ENCODE data around the gene GGTLC1.

DNA sequence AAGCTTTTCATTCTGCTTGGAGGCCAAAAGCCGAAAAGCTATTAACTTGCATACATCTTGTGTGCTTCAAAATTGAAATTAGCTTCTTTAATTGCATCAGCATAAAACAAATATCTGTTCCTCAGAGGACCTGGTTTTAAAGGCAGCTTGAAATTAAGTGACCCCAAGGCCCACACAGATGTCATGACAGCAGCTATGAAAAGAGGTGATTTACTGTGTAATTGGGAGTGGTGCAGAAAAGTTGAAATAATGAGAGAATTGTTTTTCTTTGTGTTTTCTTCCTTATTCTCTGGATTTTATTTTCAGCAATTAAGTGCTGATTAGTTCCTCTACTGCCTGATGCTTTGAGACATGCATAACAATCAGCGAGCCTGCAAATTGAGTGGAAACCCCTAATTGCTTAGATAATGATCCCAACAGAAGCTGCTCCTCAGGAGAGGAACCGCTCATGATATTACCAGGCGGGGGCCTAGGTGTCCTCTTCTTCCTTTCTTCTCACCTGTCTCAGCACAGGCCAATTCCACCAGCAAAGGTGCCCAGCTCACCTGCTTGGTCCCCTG is 34.1 kb upstream of the GGTLC1 start:
- no peak for TF ChIP-seq POLR2A (IDR thresholded peaks at IDR 0.05; ENCODE audit: low read depth)
- TF ChIP-seq, protein P1, sequence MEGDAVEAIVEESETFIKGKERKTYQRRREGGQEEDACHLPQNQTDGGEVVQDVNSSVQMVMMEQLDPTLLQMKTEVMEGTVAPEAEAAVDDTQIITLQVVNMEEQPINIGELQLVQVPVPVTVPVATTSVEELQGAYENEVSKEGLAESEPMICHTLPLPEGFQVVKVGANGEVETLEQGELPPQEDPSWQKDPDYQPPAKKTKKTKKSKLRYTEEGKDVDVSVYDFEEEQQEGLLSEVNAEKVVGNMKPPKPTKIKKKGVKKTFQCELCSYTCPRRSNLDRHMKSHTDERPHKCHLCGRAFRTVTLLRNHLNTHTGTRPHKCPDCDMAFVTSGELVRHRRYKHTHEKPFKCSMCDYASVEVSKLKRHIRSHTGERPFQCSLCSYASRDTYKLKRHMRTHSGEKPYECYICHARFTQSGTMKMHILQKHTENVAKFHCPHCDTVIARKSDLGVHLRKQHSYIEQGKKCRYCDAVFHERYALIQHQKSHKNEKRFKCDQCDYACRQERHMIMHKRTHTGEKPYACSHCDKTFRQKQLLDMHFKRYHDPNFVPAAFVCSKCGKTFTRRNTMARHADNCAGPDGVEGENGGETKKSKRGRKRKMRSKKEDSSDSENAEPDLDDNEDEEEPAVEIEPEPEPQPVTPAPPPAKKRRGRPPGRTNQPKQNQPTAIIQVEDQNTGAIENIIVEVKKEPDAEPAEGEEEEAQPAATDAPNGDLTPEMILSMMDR (IDR thresholded peaks at IDR 0.05) = no peak
